Measurements from ENCODE around the gene FAS. TPM values are rescaled to one million over a fixed set of nuclear protein-coding genes. Genes with fewer than 3 reads are reported as not detected.
A peak's percentile ranks its signal among the peaks of the same experiment; 100 is the strongest.

Gene FAS
- total RNA-seq, 4 donors from 2014 or later = 17.8 to 60.2 (median 42.6) TPM

GRCh38 chr10:89029181-89029580 is 38.6 kb downstream of the FAS start:
- TF ChIP-seq POLR2A (IDR thresholded peaks at IDR 0.05) (no peak), POLR2AphosphoS5 (IDR thresholded peaks at IDR 0.05) (no peak), EP300 (IDR thresholded peaks at IDR 0.05) (no peak)
- TF ChIP-seq, protein P1, sequence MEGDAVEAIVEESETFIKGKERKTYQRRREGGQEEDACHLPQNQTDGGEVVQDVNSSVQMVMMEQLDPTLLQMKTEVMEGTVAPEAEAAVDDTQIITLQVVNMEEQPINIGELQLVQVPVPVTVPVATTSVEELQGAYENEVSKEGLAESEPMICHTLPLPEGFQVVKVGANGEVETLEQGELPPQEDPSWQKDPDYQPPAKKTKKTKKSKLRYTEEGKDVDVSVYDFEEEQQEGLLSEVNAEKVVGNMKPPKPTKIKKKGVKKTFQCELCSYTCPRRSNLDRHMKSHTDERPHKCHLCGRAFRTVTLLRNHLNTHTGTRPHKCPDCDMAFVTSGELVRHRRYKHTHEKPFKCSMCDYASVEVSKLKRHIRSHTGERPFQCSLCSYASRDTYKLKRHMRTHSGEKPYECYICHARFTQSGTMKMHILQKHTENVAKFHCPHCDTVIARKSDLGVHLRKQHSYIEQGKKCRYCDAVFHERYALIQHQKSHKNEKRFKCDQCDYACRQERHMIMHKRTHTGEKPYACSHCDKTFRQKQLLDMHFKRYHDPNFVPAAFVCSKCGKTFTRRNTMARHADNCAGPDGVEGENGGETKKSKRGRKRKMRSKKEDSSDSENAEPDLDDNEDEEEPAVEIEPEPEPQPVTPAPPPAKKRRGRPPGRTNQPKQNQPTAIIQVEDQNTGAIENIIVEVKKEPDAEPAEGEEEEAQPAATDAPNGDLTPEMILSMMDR (IDR thresholded peaks at IDR 0.05) = no peak
- no peaks in the 10 kb centered on the region for H3K36me3 ChIP-seq
- H3K9me3 ChIP-seq = no peaks in the 10 kb centered on the region
- no peak for DNase-seq (ENCODE audit: low spot score in 2 of 2)
- H3K4me3 ChIP-seq = no peak overlapping the region
- H3K4me1 ChIP-seq = peaks cover 33% of the 10 kb centered on the region
- 89% methylated on average over 2 of the region's 2 CpGs for WGBS
- H3K27ac ChIP-seq = no peak overlapping the region
- H3K27me3 ChIP-seq = no peaks in the 10 kb centered on the region

DNA sequence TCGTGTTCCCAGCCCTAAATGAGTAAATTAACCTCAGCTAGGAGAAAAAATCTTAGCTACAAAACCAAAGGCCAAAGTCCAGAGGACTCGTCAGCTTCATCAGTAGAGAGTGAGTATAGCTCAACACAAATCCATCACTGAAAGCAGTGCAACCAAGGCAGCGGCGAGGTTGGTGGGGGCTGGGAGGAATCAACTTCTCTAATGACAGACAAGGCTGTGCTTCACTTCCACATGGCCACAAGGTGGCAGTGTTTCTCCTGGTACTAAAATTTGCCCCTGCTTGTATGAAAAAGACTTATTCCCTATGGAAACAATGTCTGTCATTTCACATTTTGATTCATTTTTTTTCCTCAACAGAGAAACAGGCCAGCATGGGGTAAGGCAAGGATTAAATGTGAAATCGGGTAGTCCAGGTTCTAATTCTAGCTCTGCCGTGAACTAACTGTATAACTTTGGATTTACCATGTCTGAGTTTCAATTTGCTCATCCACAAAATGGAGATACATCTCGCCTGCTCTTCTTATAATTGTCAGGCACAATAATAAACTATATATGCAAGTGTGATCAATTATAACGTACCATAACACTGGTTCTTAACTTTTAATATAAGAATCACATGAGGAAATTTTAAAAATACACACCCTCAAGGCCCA is 39.3 kb downstream of the FAS start:
- H3K27ac ChIP-seq = no peak overlapping the region
- TF ChIP-seq EP300 (IDR thresholded peaks at IDR 0.05) = no peak
- TF ChIP-seq POLR2A (IDR thresholded peaks at IDR 0.05) = no peak
- TF ChIP-seq, protein P1 (IDR thresholded peaks at IDR 0.05) = peak; percentile 81 to 94
- peak in 1 of 3 donors; percentile 28 for TF ChIP-seq POLR2AphosphoS5 (IDR thresholded peaks at IDR 0.05)
- peak; percentile 83 to 88 for DNase-seq (ENCODE audit: low spot score in 2 of 2)
- no peak overlapping the region for H3K4me3 ChIP-seq
- no peaks in the 10 kb centered on the region for H3K9me3 ChIP-seq
- no peaks in the 10 kb centered on the region for H3K27me3 ChIP-seq
- WGBS = 34% methylated on average over 8 of the region's 8 CpGs
- H3K36me3 ChIP-seq = no peaks in the 10 kb centered on the region
- peaks cover 33% of the 10 kb centered on the region for H3K4me1 ChIP-seq

GRCh38 chr10:89030791-89031190 is 40.2 kb downstream of the FAS start:
- Histone ChIP-seq H3K36me3 (no peaks in the 10 kb centered on the region), H3K4me1 (peaks cover 33% of the 10 kb centered on the region), H3K9me3 (no peaks in the 10 kb centered on the region), H3K27me3 (no peaks in the 10 kb centered on the region), H3K27ac (no peak overlapping the region), H3K4me3 (no peak overlapping the region)
- WGBS = 85% methylated on average over 2 of the region's 2 CpGs
- TF ChIP-seq, protein P1 (IDR thresholded peaks at IDR 0.05) = no peak
- no peak for TF ChIP-seq POLR2A (IDR thresholded peaks at IDR 0.05)
- TF ChIP-seq EP300 (IDR thresholded peaks at IDR 0.05) = no peak
- TF ChIP-seq POLR2AphosphoS5 (IDR thresholded peaks at IDR 0.05) = no peak
- no peak for DNase-seq (ENCODE audit: low spot score in 2 of 2)

DNA sequence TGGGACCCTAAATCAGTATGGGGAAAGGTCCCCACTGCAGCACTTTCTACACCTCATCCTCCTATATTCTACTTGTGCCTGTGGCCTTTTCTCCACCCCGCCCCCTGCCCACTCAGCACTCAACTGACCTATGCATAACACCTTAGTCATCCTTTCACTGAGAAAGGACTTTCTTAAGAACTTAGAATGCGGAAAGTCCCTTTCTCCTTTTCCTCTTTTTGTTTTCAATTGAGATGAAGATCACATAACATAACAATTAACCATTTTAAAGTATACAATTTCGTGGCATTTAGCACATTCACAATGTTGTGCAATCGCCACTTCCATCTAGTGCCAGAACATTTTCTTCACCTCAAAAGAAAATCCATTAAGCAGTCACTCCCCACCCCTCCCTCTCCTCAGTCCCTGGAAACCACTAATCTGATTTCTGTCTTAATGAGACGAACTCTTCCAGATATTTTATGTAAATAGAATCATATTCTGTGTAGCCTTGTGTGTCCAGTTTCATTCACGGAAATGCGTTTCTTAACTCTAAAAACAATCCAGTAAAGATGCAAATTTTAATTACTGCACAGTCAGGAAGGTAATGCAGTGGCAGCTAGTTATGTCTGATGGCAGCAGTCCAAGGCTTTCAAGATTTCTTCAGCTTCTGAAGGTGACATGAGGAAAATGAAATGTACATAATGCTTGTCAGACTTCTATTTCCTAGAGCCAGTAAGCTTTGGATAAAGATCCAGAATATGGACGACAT is 41.7 kb downstream of the FAS start:
- TF ChIP-seq, protein P1 (IDR thresholded peaks at IDR 0.05) = no peak
- TF ChIP-seq EP300 (IDR thresholded peaks at IDR 0.05) = no peak
- TF ChIP-seq POLR2AphosphoS5 (IDR thresholded peaks at IDR 0.05) = no peak
- TF ChIP-seq POLR2A (IDR thresholded peaks at IDR 0.05) = no peak
- no peak overlapping the region for H3K27ac ChIP-seq
- WGBS = 26% methylated on average over 8 of the region's 8 CpGs

DNA sequence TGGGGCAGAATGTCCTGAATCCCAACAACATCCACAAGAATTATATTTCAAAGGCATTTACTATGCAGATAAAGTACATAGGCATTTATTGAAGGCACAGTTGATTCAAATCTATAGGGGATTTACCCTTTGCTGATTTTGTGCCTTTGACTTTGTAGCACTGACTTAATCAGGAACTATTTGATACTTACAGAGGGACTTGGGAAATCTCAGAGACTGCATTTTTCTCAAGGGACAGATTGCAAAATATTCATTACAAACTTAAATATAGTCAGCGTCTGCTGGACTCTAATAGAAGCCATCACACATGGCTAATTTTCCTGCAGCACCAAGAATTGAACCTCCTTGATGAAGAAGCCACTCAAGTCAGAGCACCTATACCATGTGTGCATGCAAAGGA is 44.9 kb downstream of the FAS start:
- Histone ChIP-seq H3K4me1 (peaks cover 24% of the 10 kb centered on the region), H3K4me3 (no peak overlapping the region), H3K36me3 (no peaks in the 10 kb centered on the region), H3K27ac (no peak overlapping the region), H3K9me3 (no peaks in the 10 kb centered on the region), H3K27me3 (no peaks in the 10 kb centered on the region)
- no peak for DNase-seq (ENCODE audit: low spot score in 2 of 2)
- 73% methylated on average over 1 of the region's 1 CpG for WGBS
- no peak for TF ChIP-seq EP300 (IDR thresholded peaks at IDR 0.05)
- TF ChIP-seq, protein P1 (IDR thresholded peaks at IDR 0.05) = no peak
- no peak for TF ChIP-seq POLR2A (IDR thresholded peaks at IDR 0.05)
- TF ChIP-seq POLR2AphosphoS5 (IDR thresholded peaks at IDR 0.05) = no peak

More for the DNA sequence above, 41.7 kb downstream of the FAS start:
- DNase-seq (ENCODE audit: low spot score in 2 of 2) = no peak
- Histone ChIP-seq H3K36me3 (no peaks in the 10 kb centered on the region), H3K27me3 (no peaks in the 10 kb centered on the region), H3K4me3 (no peak overlapping the region), H3K9me3 (no peaks in the 10 kb centered on the region), H3K4me1 (peaks cover 33% of the 10 kb centered on the region)

Measured in suprapubic skin (tissue), 4 donors.